ENCODE results near the gene CCL2.
A peak's percentile ranks its signal among the peaks of the same experiment; 100 is the strongest.

The CCL2 gene

GRCh38 chr17:34241062-34241461 is 14.0 kb upstream of the CCL2 start:
- no peak for DNase-seq (ENCODE audit: low read depth in 2 of 2)

DNA sequence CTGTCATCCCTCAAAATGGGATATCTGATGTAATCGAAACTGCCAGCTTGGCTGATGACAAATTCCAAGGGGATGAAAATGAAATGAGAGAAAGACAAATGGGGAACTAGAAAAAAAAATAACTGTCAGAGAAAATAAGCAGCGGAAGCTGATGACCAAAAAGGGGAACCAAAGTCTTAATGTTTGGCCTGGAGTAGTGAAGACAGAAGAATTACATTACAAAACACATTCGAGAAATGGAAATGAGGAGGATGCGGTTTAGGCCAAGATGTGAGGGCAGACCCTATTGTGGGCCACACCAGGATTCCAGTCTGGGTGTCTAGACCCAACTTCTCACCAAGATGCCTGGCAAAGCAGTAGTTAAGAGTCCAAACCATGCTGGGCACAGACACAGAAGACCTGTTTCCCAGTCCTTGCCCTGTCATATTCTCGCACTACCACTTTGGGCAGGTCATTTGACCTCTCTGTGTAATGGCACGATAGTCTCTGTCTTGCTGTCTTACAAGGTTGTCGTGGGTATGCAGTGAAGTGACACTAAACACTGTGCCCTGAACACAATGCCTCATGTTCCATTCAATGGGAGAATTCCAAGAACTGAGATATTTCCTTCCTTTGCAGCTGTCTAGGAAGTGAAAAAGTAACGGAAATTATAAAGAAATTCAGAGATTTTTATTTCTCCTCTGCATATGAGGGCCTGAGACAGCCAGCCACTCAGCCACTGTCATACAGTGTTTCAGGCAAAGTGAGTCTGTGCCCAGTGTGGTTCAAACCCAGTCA is 12.3 kb upstream of the CCL2 start:
- DNase-seq (ENCODE audit: low read depth in 2 of 2), result no peak

DNA sequence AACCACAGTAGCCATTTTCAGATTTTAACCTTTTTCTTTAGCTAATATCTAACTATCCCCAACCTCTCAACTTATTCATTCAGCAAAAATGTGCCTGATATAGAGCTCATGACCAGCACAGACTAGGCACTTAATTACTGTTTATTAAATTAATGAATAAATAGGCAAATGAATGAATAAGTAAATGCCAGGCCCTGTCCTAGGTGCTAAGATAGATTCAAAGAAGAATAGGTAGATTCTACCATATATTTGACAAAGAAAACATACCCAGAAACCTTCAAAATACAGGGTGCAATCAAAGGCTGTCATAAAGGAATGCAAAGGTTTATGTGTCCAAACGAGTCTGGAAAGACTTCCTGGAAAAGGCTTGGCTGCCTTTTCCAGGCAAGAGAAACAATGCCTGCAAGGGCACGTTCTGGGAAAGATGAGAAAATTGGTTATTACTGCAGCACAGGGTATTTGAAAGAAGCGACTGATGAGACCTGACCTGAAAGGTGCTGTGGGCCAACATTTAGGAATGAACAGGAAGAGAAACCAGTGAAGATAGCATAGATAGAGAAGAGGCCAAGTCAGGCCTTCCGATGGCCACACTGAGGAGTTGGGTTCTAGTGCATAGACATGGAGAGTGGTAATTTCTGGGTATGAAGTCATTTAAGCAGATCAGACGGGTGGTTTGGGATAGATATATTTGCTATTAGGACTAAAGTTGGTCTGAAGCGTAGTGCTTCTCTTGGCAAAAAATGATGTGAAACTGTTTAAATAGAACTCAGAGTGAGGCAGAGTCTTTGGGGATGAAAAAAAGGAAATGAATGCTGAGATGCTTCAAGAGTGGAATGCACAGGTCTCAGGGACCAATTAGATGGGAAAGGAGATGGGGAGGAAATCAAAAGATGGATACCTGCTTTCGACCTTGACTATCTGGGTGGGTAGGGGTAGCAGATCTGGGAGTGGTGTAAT is 11.4 kb upstream of the CCL2 start:
- no peak for DNase-seq (ENCODE audit: low read depth in 2 of 2)

DNA sequence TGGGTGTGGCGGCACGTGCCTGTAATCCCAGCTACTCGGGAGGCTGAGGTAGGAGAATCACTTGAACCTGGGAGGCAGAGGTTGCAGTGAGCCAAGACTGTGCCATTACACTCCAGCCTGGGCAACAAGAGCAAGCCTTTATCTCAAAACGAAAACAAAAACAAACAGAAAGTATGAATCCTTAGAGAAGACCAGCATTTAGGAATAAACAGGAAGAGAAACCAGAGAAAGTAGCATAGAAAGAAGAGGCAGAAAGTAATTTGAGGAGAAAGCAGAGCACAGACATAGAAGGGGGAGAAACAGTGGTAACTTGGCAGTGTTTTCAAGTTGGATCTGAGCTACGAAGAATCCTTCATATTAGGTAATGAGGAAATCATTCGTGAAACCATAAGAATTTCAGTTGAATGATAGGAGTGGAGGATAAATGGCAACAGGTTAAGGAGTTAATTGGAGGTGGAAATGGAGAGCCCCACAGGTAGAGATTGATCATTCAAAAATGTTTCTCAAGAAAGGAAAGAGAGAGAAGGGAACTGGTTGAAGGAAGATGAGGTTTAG is 9.7 kb upstream of the CCL2 start:
- DNase-seq (ENCODE audit: low read depth in 2 of 2), result no peak

GRCh38 chr17:34246446-34246845 is 8.6 kb upstream of the CCL2 start:
- DNase-seq (ENCODE audit: low read depth in 2 of 2), result no peak

DNA sequence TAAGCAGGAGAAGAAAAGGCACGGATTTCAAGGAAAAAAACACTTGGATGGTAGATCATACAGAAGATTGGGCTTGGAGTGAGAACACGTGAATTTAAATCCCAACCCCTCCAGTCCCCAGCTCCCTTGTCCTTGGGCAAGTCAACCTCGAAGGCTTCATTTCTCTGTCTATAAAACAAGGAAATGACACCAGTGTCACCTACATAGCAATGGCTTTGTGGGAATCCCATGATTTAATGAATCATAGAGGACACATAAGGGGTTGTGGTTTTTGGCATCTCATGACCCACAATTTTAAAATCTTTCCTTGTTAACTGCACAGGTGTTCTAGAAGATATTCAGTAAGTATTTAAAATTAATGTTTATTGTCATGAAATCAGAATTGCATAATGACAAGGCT is 8.2 kb upstream of the CCL2 start:
- DNase-seq (ENCODE audit: low read depth in 2 of 2), result no peak

DNA sequence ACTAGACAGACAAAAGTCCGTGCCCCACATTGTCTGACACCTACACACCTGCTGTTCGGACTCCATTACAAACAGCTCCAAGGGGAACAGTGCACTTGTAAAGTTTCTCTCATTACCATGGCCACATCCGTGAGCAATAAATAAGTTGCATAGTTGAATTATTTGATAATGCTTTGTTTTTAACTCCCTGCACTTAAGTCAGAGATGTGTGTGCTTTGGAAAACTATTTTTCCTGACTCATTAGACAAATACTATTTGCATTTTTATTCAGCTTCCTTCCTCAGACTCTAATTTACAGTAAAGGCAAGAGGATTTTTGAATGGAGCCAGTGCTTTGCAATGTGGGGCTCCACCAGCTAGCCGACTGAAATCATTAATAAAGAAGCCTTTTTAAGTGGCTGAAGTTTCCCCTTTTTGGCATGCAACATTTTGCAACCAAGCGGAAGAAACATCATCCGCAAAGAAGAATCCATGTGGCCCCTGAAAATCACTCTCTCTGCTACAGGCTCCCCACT is 6.5 kb upstream of the CCL2 start:
- DNase-seq (ENCODE audit: low read depth in 2 of 2), result no peak

- DNase-seq (ENCODE audit: low read depth in 2 of 2), result no peak
Observed at GRCh38 chr17:34249061-34249460, 6.0 kb upstream of the CCL2 start.

DNA sequence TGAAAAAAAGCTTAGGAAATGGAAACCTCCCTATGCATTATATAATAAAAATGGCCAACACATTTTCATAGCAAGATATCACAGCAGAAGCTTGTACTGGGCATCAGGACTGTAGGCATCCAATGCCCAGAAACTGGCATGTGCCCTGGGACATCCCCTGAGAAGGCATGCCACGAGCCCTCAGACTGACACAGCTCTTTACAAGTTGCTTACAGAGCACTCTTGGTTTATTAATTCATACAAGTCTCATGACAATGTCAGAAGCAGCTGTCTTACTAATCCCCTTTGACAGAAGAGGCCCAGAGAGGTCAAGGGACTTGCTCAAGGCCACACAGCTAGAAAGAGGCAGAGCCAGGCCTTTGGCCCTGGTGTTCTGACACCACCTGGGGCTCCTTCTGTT is 5.6 kb upstream of the CCL2 start:
- no peak for DNase-seq (ENCODE audit: low read depth in 2 of 2)

GRCh38 chr17:34251186-34251585 is 3.9 kb upstream of the CCL2 start:
- DNase-seq (ENCODE audit: low read depth in 2 of 2), result no peak

GRCh38 chr17:34252095-34252443 is 3.0 kb upstream of the CCL2 start:
- no peak for DNase-seq (ENCODE audit: low read depth in 2 of 2)

- no peak for DNase-seq (ENCODE audit: low read depth in 2 of 2)
Observed at GRCh38 chr17:34252444-34253138, 2.5 kb upstream of the CCL2 start.

GRCh38 chr17:34253139-34253525 is 2.0 kb upstream of the CCL2 start:
- no peak for DNase-seq (ENCODE audit: low read depth in 2 of 2)

DNA sequence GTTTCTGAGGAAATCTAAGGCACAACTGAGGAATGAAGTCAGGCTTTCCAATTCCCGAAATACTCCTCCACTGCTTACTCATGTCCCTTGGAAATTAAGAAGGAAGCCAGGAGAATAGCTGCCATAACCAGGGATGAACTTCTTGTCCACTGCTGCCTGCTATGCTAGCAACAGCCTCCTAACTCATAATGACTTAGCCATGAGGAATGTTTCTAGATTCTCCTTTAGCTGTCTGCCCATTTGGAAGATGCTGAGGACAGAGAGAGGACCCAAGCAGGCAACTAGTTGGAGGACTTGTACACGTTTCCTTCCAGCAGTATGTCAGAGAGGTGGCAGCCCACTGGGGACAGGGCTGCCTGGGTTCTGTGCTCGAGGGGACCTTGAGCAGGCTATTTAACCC is 939 bp upstream of the CCL2 start:
- DNase-seq (ENCODE audit: low read depth in 2 of 2), result no peak

GRCh38 chr17:34255381-34255732 is 272 bp downstream of the CCL2 start:
- DNase-seq (ENCODE audit: low read depth in 2 of 2), result no peak

DNA sequence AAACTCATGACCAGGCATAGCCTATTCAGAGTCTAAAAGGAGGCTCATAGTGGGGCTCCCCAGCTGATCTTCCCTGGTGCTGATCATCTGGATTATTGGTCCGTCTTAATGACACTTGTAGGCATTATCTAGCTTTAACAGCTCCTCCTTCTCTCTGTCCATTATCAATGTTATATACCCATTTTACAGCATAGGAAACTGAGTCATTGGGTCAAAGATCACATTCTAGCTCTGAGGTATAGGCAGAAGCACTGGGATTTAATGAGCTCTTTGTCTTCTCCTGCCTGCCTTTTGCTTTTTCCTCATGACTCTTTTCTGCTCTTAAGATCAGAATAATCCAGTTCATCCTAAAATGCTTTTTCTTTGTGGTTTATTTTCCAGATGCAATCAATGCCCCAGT is 756 bp downstream of the CCL2 start:
- no peak for DNase-seq (ENCODE audit: low read depth in 2 of 2)

GRCh38 chr17:34257299-34257985 is 2.4 kb downstream of the CCL2 start:
- DNase-seq (ENCODE audit: low read depth in 2 of 2), result no peak

GRCh38 chr17:34257986-34258326 is 2.9 kb downstream of the CCL2 start:
- no peak for DNase-seq (ENCODE audit: low read depth in 2 of 2)

DNA sequence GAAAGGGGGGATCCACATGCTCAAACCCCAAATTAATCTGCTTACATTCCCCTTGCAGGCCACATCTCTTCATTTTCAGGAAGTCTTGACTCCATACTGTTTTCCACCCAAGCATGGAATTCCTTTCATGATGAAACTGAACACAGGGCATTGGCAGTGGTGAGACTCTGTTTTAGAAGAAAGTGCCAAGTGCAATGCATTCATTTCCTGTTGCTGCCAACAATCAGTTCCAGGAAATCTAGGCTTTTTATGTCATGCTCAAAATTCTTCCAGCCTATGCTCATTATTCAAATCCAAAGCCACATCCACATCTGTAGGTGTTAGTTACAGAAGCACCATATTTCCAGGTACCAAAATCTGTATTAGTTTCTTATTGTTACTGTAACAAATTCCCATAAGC is 4.1 kb downstream of the CCL2 start:
- no peak for DNase-seq (ENCODE audit: low read depth in 2 of 2)

DNA sequence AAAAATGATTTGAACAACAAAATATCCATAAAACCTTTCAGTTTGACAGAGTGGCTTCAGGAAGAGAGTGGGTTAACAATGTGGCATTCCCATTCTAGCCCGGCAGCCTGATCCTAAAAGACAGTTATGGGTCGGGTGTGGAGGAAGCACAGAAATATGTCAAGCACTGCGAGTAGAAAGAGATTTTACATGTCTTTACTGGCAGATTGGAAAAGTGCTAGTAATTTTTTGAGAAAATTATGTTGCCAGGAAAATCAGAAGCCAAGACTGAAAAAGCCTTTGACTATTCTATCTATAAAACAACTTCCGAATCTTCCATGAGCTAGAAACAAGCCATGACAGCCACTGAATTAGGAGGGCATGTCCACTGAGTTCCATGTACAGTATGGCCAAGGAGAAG is 5.8 kb downstream of the CCL2 start:
- DNase-seq (ENCODE audit: low read depth in 2 of 2), result no peak

GRCh38 chr17:34261568-34262337 is 6.7 kb downstream of the CCL2 start:
- DNase-seq (ENCODE audit: low read depth in 2 of 2), result peak in 1 of 2 donors; percentile 2

All from stimulated activated CD8-positive, alpha-beta memory T cell treated with anti-CD3 and anti-CD28 coated beads, Interleukin-15, amount 100 ng/mL, for 48 hours (primary cell).